ENCODE data around the gene ZNF219.

DNA sequence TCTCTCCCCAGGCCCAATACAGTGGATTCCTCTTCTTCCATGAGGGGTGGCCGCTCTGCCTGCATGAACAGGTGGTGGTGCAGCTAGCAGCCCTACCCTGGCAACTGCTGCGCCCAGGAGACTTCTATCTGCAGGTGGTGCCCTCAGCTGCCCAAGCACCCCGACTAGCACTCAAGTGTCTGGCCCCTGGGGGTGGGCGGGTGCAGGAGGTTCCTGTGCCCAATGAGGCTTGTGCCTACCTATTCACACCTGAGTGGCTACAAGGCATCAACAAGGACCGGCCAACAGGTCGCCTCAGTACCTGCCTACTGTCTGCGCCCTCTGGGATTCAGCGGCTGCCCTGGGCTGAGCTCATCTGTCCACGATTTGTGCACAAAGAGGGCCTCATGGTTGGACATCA lies 24.5 kb downstream of the ZNF219 start:
- TF ChIP-seq RFX5 (IDR thresholded peaks at IDR 0.05; ENCODE audit: low read depth, low read length) (no peak), POLR2A (IDR thresholded peaks at IDR 0.05; ENCODE audit: low read depth, low read length) (no peak), SIN3A (IDR thresholded peaks at IDR 0.05; ENCODE audit: low read depth, low read length) (no peak), SMAD5 (IDR thresholded peaks at IDR 0.05; ENCODE audit: low read depth) (no peak)
